Trophoblast cell (in vitro differentiated cells and primary cell): ENCODE measurements around the gene NUDT19.
"Not testable (repeated sequence)": the region's sequence is repeated elsewhere in the genome, so short reads cannot be mapped to it uniquely, and the experiment has no call there.

ENCODE experiments used
- DNase-seq, 2 donors: peaks; one replicate each; pipeline ENCODE4 v3.0.0-alpha.2; 2016
- H2AFZ ChIP-seq: 2 replicates; pipeline ENCODE4 v1.6.1; 2013; ENCODE audit warnings: low read length, moderate library complexity, mild to moderate bottlenecking; ENCODE audit not compliant: insufficient read depth, poor library complexity
- H2AK5ac ChIP-seq: 2 replicates; pipeline ENCODE4 v1.6.1; 2013; ENCODE audit warnings: mild to moderate bottlenecking, low read length
- H2BK120ac ChIP-seq: 2 replicates; pipeline ENCODE4 v1.6.1; 2013; ENCODE audit warnings: low read length, mild to moderate bottlenecking, moderate library complexity; ENCODE audit not compliant: insufficient read depth, poor library complexity
- H2BK12ac ChIP-seq: 2 replicates; pipeline ENCODE4 v1.6.1; 2013; ENCODE audit warnings: mild to moderate bottlenecking, low read length, moderate library complexity
- H2BK5ac ChIP-seq: 2 replicates; pipeline ENCODE4 v1.6.1; 2013; ENCODE audit warnings: low read length, low read depth, moderate library complexity, mild to moderate bottlenecking; ENCODE audit not compliant: poor library complexity
- H3K14ac ChIP-seq: 2 replicates; pipeline ENCODE4 v1.6.1; 2013; ENCODE audit warnings: mild to moderate bottlenecking, low read length
- H3K18ac ChIP-seq: 2 replicates; pipeline ENCODE4 v1.6.1; 2013; ENCODE audit warnings: mild to moderate bottlenecking, low read length
- H3K23ac ChIP-seq: 2 replicates; pipeline ENCODE4 v1.6.1; 2013; ENCODE audit warnings: low read length
- H3K27ac ChIP-seq: 2 replicates; pipeline ENCODE4 v1.5.1; 2013; ENCODE audit warnings: low read depth, mild to moderate bottlenecking, inconsistent platforms, low read length, moderate library complexity
- H3K27me3 ChIP-seq: 2 replicates; pipeline ENCODE4 v1.6.1; 2013; ENCODE audit warnings: inconsistent platforms, mild to moderate bottlenecking, low read length, moderate library complexity; ENCODE audit not compliant: insufficient read depth
- H3K36me3 ChIP-seq, 2 experiments: 1 replicate in 1 of 2; 2 replicates in 1 of 2; pipeline ENCODE4 v1.6.1; 2013; ENCODE audit warnings: low read length in 2 of 2, mild to moderate bottlenecking in 2 of 2, moderate library complexity in 1 of 2; ENCODE audit not compliant: insufficient read depth in 2 of 2, control insufficient read depth in 1 of 2
- H3K4ac ChIP-seq: 2 replicates; pipeline ENCODE4 v1.6.1; 2013; ENCODE audit warnings: low read depth, mild to moderate bottlenecking, low read length, moderate library complexity
- H3K4me1 ChIP-seq, 2 experiments: 1 replicate in 1 of 2; 2 replicates in 1 of 2; pipeline ENCODE4 v1.6.1; 2013; ENCODE audit warnings: low read length in 2 of 2, mild to moderate bottlenecking in 2 of 2, moderate library complexity in 1 of 2; ENCODE audit not compliant: insufficient read depth in 2 of 2, control insufficient read depth in 1 of 2
- H3K4me2 ChIP-seq: 2 replicates; pipeline ENCODE4 v1.6.1; 2013; ENCODE audit warnings: inconsistent platforms, mild to moderate bottlenecking, low read length, moderate library complexity
- H3K4me3 ChIP-seq: 2 replicates; pipeline ENCODE4 v1.5.1; 2013; ENCODE audit warnings: mild to moderate bottlenecking, low read depth, low read length, inconsistent platforms
- H3K79me1 ChIP-seq: one replicate; pipeline ENCODE4 v1.6.1; 2013; ENCODE audit warnings: low read length
- H3K79me2 ChIP-seq: 2 replicates; pipeline ENCODE4 v1.6.1; 2013; ENCODE audit warnings: low read length, mild to moderate bottlenecking; ENCODE audit not compliant: control insufficient read depth, insufficient read depth, poor library complexity
- H3K9ac ChIP-seq: 2 replicates; pipeline ENCODE4 v1.6.1; 2013; ENCODE audit warnings: mild to moderate bottlenecking, low read length
- H3K9me3 ChIP-seq: 2 replicates; pipeline ENCODE4 v1.6.1; 2013; ENCODE audit warnings: low read depth, mild to moderate bottlenecking, control low read depth, inconsistent platforms, low read length; ENCODE audit not compliant: insufficient read depth
- H4K12ac ChIP-seq: 2 replicates; pipeline ENCODE4 v1.6.1; 2013; ENCODE audit warnings: low read depth, mild to moderate bottlenecking, low read length, moderate library complexity
- H4K8ac ChIP-seq: 2 replicates; pipeline ENCODE4 v1.6.1; 2013; ENCODE audit warnings: low read depth, mild to moderate bottlenecking, low read length, moderate library complexity
- H4K91ac ChIP-seq: one replicate; pipeline ENCODE4 v1.6.1; 2013; ENCODE audit warnings: low read depth, mild to moderate bottlenecking, low read length, moderate library complexity
- WGBS: extraction: QIAGEN DNeasy Blood & Tissue Kit; methylation state at CpG from one replicate; pipeline ENCODE4 v1.1.7; 2013; ENCODE audit warnings: missing lambda C conversion rate; ENCODE audit not compliant: insufficient read length, insufficient coverage; ENCODE audit errors: extremely low coverage; 5-methylcytosine and 5-hydroxymethylcytosine counted together

Gene NUDT19

DNA sequence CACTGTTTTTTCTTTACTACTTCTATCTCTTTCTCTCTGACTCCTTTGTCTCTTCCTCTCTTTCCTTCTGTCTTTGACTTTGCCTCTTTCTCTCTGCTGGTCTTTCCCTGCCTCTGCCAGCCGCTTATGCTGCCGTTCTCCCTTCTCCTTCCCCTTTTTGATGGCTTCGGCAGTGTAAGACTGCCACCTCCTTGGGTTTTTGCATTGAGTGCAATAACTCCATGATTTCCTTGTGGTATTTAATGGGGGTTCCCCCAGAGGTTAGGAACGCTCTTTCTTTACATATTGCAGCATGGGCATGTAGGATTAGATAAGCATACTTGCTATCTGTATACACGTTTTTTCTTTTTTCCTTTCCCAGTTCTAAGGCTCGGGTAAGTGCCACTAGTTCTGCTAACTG, 3.9 kb downstream of the NUDT19 start:
- not testable (repeated sequence) for H3K79me2 ChIP-seq, DNase-seq, H3K4ac ChIP-seq, H3K27ac ChIP-seq, H4K91ac ChIP-seq, H2AFZ ChIP-seq, H3K9me3 ChIP-seq, H3K36me3 ChIP-seq, H3K9ac ChIP-seq, H2BK12ac ChIP-seq, H3K4me2 ChIP-seq, H3K14ac ChIP-seq, H2BK120ac ChIP-seq, H3K18ac ChIP-seq, H2BK5ac ChIP-seq, H3K4me3 ChIP-seq, H4K12ac ChIP-seq, H4K8ac ChIP-seq, H3K23ac ChIP-seq, H2AK5ac ChIP-seq, H3K27me3 ChIP-seq
- Histone ChIP-seq H3K79me1 (peaks cover 10% of the 10 kb centered on the region), H3K4me1 (peaks cover 9 to 12% of the 10 kb centered on the region in 2 experiments)
- no CpG with 5 or more reads among the region's 6 CpGs for WGBS

DNA sequence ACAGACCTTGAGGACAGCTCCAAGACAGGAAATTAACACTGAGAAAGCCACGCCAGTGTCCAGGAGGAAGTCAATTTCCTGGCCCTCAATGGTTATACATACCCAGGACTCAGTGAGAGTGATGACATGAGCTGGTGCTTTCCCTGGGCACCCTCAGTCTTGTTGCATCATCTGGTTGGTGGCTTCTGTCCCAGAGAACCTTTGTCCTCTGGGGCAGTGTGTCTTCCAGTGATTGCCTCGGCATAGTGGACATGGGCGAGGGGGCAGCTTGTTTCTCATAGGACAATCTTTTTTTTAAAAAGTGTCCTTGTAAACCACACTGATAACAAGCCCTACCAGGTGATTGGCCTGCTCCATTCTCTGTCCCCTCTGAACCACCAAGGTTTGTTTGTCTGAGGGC, 5.2 kb downstream of the NUDT19 start:
- WGBS = no CpG with 5 or more reads among the region's 3 CpGs
- not testable (repeated sequence) for H3K27me3 ChIP-seq, H4K12ac ChIP-seq, H2BK120ac ChIP-seq, H3K79me1 ChIP-seq, H3K18ac ChIP-seq, H3K4ac ChIP-seq, H2AFZ ChIP-seq, H3K79me2 ChIP-seq, H3K27ac ChIP-seq, H3K9me3 ChIP-seq, H2BK5ac ChIP-seq, H3K14ac ChIP-seq, H4K8ac ChIP-seq, DNase-seq, H2AK5ac ChIP-seq, H2BK12ac ChIP-seq, H3K4me1 ChIP-seq, H3K4me2 ChIP-seq, H3K4me3 ChIP-seq, H3K36me3 ChIP-seq, H4K91ac ChIP-seq, H3K9ac ChIP-seq, H3K23ac ChIP-seq

DNA sequence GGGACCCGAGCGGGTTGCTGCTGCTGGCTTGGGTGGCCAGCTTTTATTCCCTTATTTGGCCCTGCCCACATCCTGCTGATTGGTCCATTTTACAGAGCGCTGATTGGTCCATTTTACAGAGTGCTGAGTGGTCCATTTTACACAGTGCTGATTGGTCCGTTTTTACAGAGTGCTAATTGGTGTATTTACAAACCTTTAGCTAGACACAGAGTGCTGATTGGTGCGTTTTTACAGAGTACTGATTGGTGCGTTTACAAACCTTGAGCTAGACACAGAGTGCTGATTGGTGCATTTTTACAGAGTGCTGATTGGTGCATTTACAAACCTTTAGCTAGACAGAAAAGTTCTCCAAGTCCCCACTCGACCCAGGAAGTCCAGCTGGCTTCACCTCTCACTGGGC, 8.5 kb downstream of the NUDT19 start:
- not testable (repeated sequence) for H2BK12ac ChIP-seq, H3K79me2 ChIP-seq, H3K79me1 ChIP-seq, H2AK5ac ChIP-seq, H3K27ac ChIP-seq, H3K4ac ChIP-seq, H3K36me3 ChIP-seq, H3K14ac ChIP-seq, H4K12ac ChIP-seq, H3K27me3 ChIP-seq, H3K18ac ChIP-seq, H3K4me2 ChIP-seq, H4K8ac ChIP-seq, H3K9ac ChIP-seq, H3K9me3 ChIP-seq, H2BK5ac ChIP-seq, H4K91ac ChIP-seq, DNase-seq, H2AFZ ChIP-seq, H3K4me1 ChIP-seq, H3K4me3 ChIP-seq, H2BK120ac ChIP-seq, H3K23ac ChIP-seq
- WGBS = no CpG with 5 or more reads among the region's 7 CpGs

DNA sequence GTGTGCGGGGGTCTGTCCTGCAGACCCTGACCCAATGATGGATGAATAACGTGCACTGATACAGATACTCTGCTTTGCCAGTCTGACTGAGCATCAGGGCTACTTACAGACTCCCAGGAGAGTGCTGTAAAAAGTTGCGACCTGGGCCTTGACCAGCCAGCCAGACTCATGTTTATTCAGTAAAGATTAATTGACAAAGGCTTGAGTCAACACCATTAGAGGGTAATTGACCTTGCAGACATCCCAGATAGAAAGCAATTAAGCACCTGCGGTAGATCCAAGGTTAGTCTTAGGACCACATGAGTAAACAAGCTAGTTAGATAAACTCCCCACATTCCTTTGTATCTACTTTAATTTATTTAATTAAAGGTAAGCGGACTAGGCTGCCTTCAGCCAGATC, 10.4 kb downstream of the NUDT19 start:
- Histone ChIP-seq H2BK12ac (no peak overlapping the region), H3K27me3 (no peaks in the 10 kb centered on the region), H2AFZ (no peak overlapping the region), H2BK5ac (no peak overlapping the region), H3K23ac (no peak overlapping the region), H2BK120ac (no peak overlapping the region), H3K9ac (no peak overlapping the region), H3K79me2 (no peaks in the 10 kb centered on the region), H4K91ac (no peak overlapping the region), H3K36me3 (peaks cover 5 to 9% of the 10 kb centered on the region in 2 experiments), H3K14ac (no peak overlapping the region), H3K9me3 (no peaks in the 10 kb centered on the region), H4K12ac (no peak overlapping the region), H3K4me2 (no peak overlapping the region), H3K4ac (no peak overlapping the region), H3K27ac (no peak overlapping the region), H3K79me1 (no peaks in the 10 kb centered on the region), H3K4me3 (no peak overlapping the region), H4K8ac (no peak overlapping the region), H3K18ac (no peak overlapping the region), H2AK5ac (no peak overlapping the region), H3K4me1 (no peaks in the 10 kb centered on the region)
- WGBS = no CpG with 5 or more reads among the region's 5 CpGs
- no peak for DNase-seq
